Measurements from ENCODE around the gene PDZK1IP1. TPM values are rescaled to one million over a fixed set of nuclear protein-coding genes. Genes with fewer than 3 reads are reported as not detected.

Gene PDZK1IP1
- total and polyA plus RNA-seq, 2 of the 13 experiments (the other 11 are each of a cell fraction or from before 2014, with no cell fraction given) = 0.24 to 1.6 TPM

- FAIRE-seq (no peak), DNase-seq (ENCODE audit: low spot score) (no peak), ATAC-seq (no peak)
- WGBS (ENCODE audit: low lambda C conversion rate) = 81% methylated on average over 9 of the region's 11 CpGs
- no peaks in the 10 kb centered on the region for H3K36me3 ChIP-seq (replicated peaks in 1 of 2; ENCODE audit: control insufficient read depth in 1 of 2, insufficient read depth in 2 of 2, low read length in 2 of 2)
- no TSS peak for BruUV-seq (replicated peaks)
- in situ Hi-C loops (cut with HindIII; ENCODE audit: extremely low pct_ligation_motif_present, low pct_unique_long_range_greater_than_20kb) (loop anchor here (25.0 kb wide), 1 partner anchor 529 kb away; no protein-coding TSS in a partner anchor), intact Hi-C loops (cut with micrococcal nuclease; ENCODE audit: unreplicated experiment) (no loop called here)
- H3K4me1 ChIP-seq (ENCODE audit: insufficient read depth, low read length) = peaks cover 85% of the 10 kb centered on the region
- CTCF ChIA-PET (ENCODE audit: low intra/inter-chr PET ratio, low total read pairs) = no interaction called here
- H3K9me3 ChIP-seq (ENCODE audit: low read length) = no peaks in the 10 kb centered on the region
- H3K4me2 ChIP-seq (ENCODE audit: low read depth, low read length) = no peak overlapping the region
- no peak overlapping the region for H3K4me3 ChIP-seq (replicated peaks in 1 of 3; ENCODE audit: insufficient read depth in 1 of 3, low read depth in 2 of 3, low read length in 3 of 3)
- POLR2A ChIA-PET = interaction anchor here (0.6 to 7.5 kb wide), 2 partner anchors 7 to 435 kb away, joined by 3 to 168 read pairs; partner anchors contain the start of gene PDZK1IP1
- H3K27me3 ChIP-seq (ENCODE audit: control insufficient read depth in 1 of 2, insufficient read depth in 2 of 2, low read length in 2 of 2) = no peaks in the 10 kb centered on the region; a peak in 1 of 5 replicates
- H3K27ac ChIP-seq (ENCODE audit: extremely low read length, insufficient read depth, low read length) = no peak overlapping the region
- H4K20me1 ChIP-seq (ENCODE audit: insufficient read depth, low read length) = no peaks in the 10 kb centered on the region
- H3K79me2 ChIP-seq (ENCODE audit: insufficient read depth, low read length) = no peaks in the 10 kb centered on the region
- H2AFZ ChIP-seq (ENCODE audit: low read length) = no peak overlapping the region
- H3K9ac ChIP-seq (ENCODE audit: insufficient read depth, low read depth, low read length) = no peak overlapping the region
- no peak for TF ChIP-seq ZNF644 (CRISPR knock-in tag; IDR thresholded peaks at IDR 0.05; ENCODE audit: low read depth)
- TF ChIP-seq SRSF4 (IDR thresholded peaks at IDR 0.05; ENCODE audit: low read depth, low read length, poor library complexity, severe bottlenecking) = no peak
- no peak for TF ChIP-seq ATF5 (CRISPR knock-in tag; IDR thresholded peaks at IDR 0.05; ENCODE audit: low read depth)
- no peak for TF ChIP-seq ZNF652 (CRISPR knock-in tag; IDR thresholded peaks at IDR 0.05; ENCODE audit: borderline replicate concordance, low read depth)
- TF ChIP-seq, protein P1, sequence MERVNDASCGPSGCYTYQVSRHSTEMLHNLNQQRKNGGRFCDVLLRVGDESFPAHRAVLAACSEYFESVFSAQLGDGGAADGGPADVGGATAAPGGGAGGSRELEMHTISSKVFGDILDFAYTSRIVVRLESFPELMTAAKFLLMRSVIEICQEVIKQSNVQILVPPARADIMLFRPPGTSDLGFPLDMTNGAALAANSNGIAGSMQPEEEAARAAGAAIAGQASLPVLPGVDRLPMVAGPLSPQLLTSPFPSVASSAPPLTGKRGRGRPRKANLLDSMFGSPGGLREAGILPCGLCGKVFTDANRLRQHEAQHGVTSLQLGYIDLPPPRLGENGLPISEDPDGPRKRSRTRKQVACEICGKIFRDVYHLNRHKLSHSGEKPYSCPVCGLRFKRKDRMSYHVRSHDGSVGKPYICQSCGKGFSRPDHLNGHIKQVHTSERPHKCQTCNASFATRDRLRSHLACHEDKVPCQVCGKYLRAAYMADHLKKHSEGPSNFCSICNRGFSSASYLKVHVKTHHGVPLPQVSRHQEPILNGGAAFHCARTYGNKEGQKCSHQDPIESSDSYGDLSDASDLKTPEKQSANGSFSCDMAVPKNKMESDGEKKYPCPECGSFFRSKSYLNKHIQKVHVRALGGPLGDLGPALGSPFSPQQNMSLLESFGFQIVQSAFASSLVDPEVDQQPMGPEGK (CRISPR knock-in tag; IDR thresholded peaks at IDR 0.05) = no peak
- no peak for TF ChIP-seq ZBTB40 (IDR thresholded peaks at IDR 0.05)
- no peak for TF ChIP-seq ZBTB40 (CRISPR knock-in tag; IDR thresholded peaks at IDR 0.05)
- TF ChIP-seq NFRKB (IDR thresholded peaks at IDR 0.05) = no peak
- no peak for TF ChIP-seq FUBP1 (CRISPR knock-in tag; IDR thresholded peaks at IDR 0.05; ENCODE audit: borderline replicate concordance)
These were observed 6.3 kb downstream of the PDZK1IP1 start for GRCh38 chr1:47183308-47184089.

Data from HepG2 (cell line).